ENCODE measurements around the gene SLC14A1.

SLC14A1 gene

GRCh38 chr18:45780568-45780967, 56.6 kb downstream of the SLC14A1 start:
- H2AFZ ChIP-seq (ENCODE audit: low read length, unreplicated experiment): no peak overlapping the region
- H3K4me3 ChIP-seq (ENCODE audit: low read depth, low read length): no peak overlapping the region
- H3K79me2 ChIP-seq (ENCODE audit: control insufficient read depth, insufficient read depth, low read length, unreplicated experiment): no peaks in the 10 kb centered on the region
- H3K27ac ChIP-seq (ENCODE audit: low read depth, low read length): no peak overlapping the region
- H3K36me3 ChIP-seq (ENCODE audit: insufficient read depth, low read length): no peaks in the 10 kb centered on the region
- H3K27me3 ChIP-seq (ENCODE audit: insufficient read depth, low read length): no peaks in the 10 kb centered on the region
- peaks cover 48% of the 10 kb centered on the region for H3K4me1 ChIP-seq (ENCODE audit: control insufficient read depth, insufficient read depth, low read length, unreplicated experiment)

GRCh38 chr18:45782662-45783061, 58.7 kb downstream of the SLC14A1 start:
- no peaks in the 10 kb centered on the region for H3K27me3 ChIP-seq (ENCODE audit: insufficient read depth, low read length)
- peaks cover 35% of the 10 kb centered on the region for H3K4me1 ChIP-seq (ENCODE audit: control insufficient read depth, insufficient read depth, low read length, unreplicated experiment)
- no peak overlapping the region for H2AFZ ChIP-seq (ENCODE audit: low read length, unreplicated experiment)
- no peak overlapping the region for H3K27ac ChIP-seq (ENCODE audit: low read depth, low read length)
- no peaks in the 10 kb centered on the region for H3K36me3 ChIP-seq (ENCODE audit: insufficient read depth, low read length)
- H3K79me2 ChIP-seq (ENCODE audit: control insufficient read depth, insufficient read depth, low read length, unreplicated experiment): no peaks in the 10 kb centered on the region
- H3K4me3 ChIP-seq (ENCODE audit: low read depth, low read length): no peak overlapping the region

- Histone ChIP-seq H3K4me1 (ENCODE audit: control insufficient read depth, insufficient read depth, low read length, unreplicated experiment) (peaks cover 30% of the 10 kb centered on the region), H3K27ac (ENCODE audit: low read depth, low read length) (no peak overlapping the region), H3K36me3 (ENCODE audit: insufficient read depth, low read length) (no peaks in the 10 kb centered on the region), H3K27me3 (ENCODE audit: insufficient read depth, low read length) (no peaks in the 10 kb centered on the region), H3K4me3 (ENCODE audit: low read depth, low read length) (no peak overlapping the region), H2AFZ (ENCODE audit: low read length, unreplicated experiment) (peak overlapping the region; percentile 46), H3K79me2 (ENCODE audit: control insufficient read depth, insufficient read depth, low read length, unreplicated experiment) (no peaks in the 10 kb centered on the region)
Observed at GRCh38 chr18:45783097-45784075, 59.4 kb downstream of the SLC14A1 start.

- no peaks in the 10 kb centered on the region for H3K27me3 ChIP-seq (ENCODE audit: insufficient read depth, low read length)
- H3K4me3 ChIP-seq (ENCODE audit: low read depth, low read length): no peak overlapping the region
Observed at GRCh38 chr18:45785134-45785533, 61.2 kb downstream of the SLC14A1 start.

GRCh38 chr18:45786941-45787340, 63.0 kb downstream of the SLC14A1 start:
- no peaks in the 10 kb centered on the region for H3K79me2 ChIP-seq (ENCODE audit: control insufficient read depth, insufficient read depth, low read length, unreplicated experiment)
- H3K4me3 ChIP-seq (ENCODE audit: low read depth, low read length): no peak overlapping the region
- no peaks in the 10 kb centered on the region for H3K27me3 ChIP-seq (ENCODE audit: insufficient read depth, low read length)
- H2AFZ ChIP-seq (ENCODE audit: low read length, unreplicated experiment): no peak overlapping the region
- H3K27ac ChIP-seq (ENCODE audit: low read depth, low read length): no peak overlapping the region
- H3K4me1 ChIP-seq (ENCODE audit: control insufficient read depth, insufficient read depth, low read length, unreplicated experiment): peaks cover 22% of the 10 kb centered on the region
- no peaks in the 10 kb centered on the region for H3K36me3 ChIP-seq (ENCODE audit: insufficient read depth, low read length)

More at GRCh38 chr18:45785134-45785533, 61.2 kb downstream of the SLC14A1 start:
- H3K36me3 ChIP-seq (ENCODE audit: insufficient read depth, low read length): no peaks in the 10 kb centered on the region
- H2AFZ ChIP-seq (ENCODE audit: low read length, unreplicated experiment): no peak overlapping the region
- no peak overlapping the region for H3K27ac ChIP-seq (ENCODE audit: low read depth, low read length)
- H3K4me1 ChIP-seq (ENCODE audit: control insufficient read depth, insufficient read depth, low read length, unreplicated experiment): peaks cover 26% of the 10 kb centered on the region
- no peaks in the 10 kb centered on the region for H3K79me2 ChIP-seq (ENCODE audit: control insufficient read depth, insufficient read depth, low read length, unreplicated experiment)

GRCh38 chr18:45787346-45787745, 63.4 kb downstream of the SLC14A1 start:
- peaks cover 24% of the 10 kb centered on the region for H3K4me1 ChIP-seq (ENCODE audit: control insufficient read depth, insufficient read depth, low read length, unreplicated experiment)
- H3K4me3 ChIP-seq (ENCODE audit: low read depth, low read length): no peak overlapping the region
- H3K36me3 ChIP-seq (ENCODE audit: insufficient read depth, low read length): no peaks in the 10 kb centered on the region
- no peak overlapping the region for H3K27ac ChIP-seq (ENCODE audit: low read depth, low read length)
- no peak overlapping the region for H2AFZ ChIP-seq (ENCODE audit: low read length, unreplicated experiment)
- H3K27me3 ChIP-seq (ENCODE audit: insufficient read depth, low read length): no peaks in the 10 kb centered on the region
- no peaks in the 10 kb centered on the region for H3K79me2 ChIP-seq (ENCODE audit: control insufficient read depth, insufficient read depth, low read length, unreplicated experiment)

GRCh38 chr18:45788861-45789260, 64.9 kb downstream of the SLC14A1 start:
- Histone ChIP-seq H3K36me3 (ENCODE audit: insufficient read depth, low read length) (no peaks in the 10 kb centered on the region), H3K79me2 (ENCODE audit: control insufficient read depth, insufficient read depth, low read length, unreplicated experiment) (no peaks in the 10 kb centered on the region), H3K27ac (ENCODE audit: low read depth, low read length) (no peak overlapping the region), H3K4me1 (ENCODE audit: control insufficient read depth, insufficient read depth, low read length, unreplicated experiment) (peaks cover 28% of the 10 kb centered on the region), H3K4me3 (ENCODE audit: low read depth, low read length) (no peak overlapping the region), H3K27me3 (ENCODE audit: insufficient read depth, low read length) (no peaks in the 10 kb centered on the region), H2AFZ (ENCODE audit: low read length, unreplicated experiment) (no peak overlapping the region)

GRCh38 chr18:45792506-45793263, 68.7 kb downstream of the SLC14A1 start:
- no peaks in the 10 kb centered on the region for H3K79me2 ChIP-seq (ENCODE audit: control insufficient read depth, insufficient read depth, low read length, unreplicated experiment)
- H2AFZ ChIP-seq (ENCODE audit: low read length, unreplicated experiment): no peak overlapping the region
- H3K4me3 ChIP-seq (ENCODE audit: low read depth, low read length): no peak overlapping the region; the same call in 1 of the 2 replicates
- no peaks in the 10 kb centered on the region for H3K27me3 ChIP-seq (ENCODE audit: insufficient read depth, low read length)
- H3K36me3 ChIP-seq (ENCODE audit: insufficient read depth, low read length): no peaks in the 10 kb centered on the region
- H3K27ac ChIP-seq (ENCODE audit: low read depth, low read length): peak overlapping the region; percentile 88
- H3K4me1 ChIP-seq (ENCODE audit: control insufficient read depth, insufficient read depth, low read length, unreplicated experiment): peaks cover 19% of the 10 kb centered on the region

GRCh38 chr18:45793264-45793965, 69.4 kb downstream of the SLC14A1 start:
- Histone ChIP-seq H2AFZ (ENCODE audit: low read length, unreplicated experiment) (peak overlapping the region; percentile 5), H3K4me3 (ENCODE audit: low read depth, low read length) (no peak overlapping the region; the same call in 1 of the 2 replicates), H3K79me2 (ENCODE audit: control insufficient read depth, insufficient read depth, low read length, unreplicated experiment) (no peaks in the 10 kb centered on the region), H3K27ac (ENCODE audit: low read depth, low read length) (peak overlapping the region; percentile 88), H3K4me1 (ENCODE audit: control insufficient read depth, insufficient read depth, low read length, unreplicated experiment) (peaks cover 19% of the 10 kb centered on the region), H3K36me3 (ENCODE audit: insufficient read depth, low read length) (no peaks in the 10 kb centered on the region), H3K27me3 (ENCODE audit: insufficient read depth, low read length) (no peaks in the 10 kb centered on the region)

GRCh38 chr18:45801416-45802004, 77.5 kb downstream of the SLC14A1 start:
- H2AFZ ChIP-seq (ENCODE audit: low read length, unreplicated experiment): peak overlapping the region; percentile 51
- no peaks in the 10 kb centered on the region for H3K27me3 ChIP-seq (ENCODE audit: insufficient read depth, low read length)
- H3K27ac ChIP-seq (ENCODE audit: low read depth, low read length): peak overlapping the region; percentile 99
- peaks cover 33% of the 10 kb centered on the region for H3K4me1 ChIP-seq (ENCODE audit: control insufficient read depth, insufficient read depth, low read length, unreplicated experiment)
- no peak overlapping the region for H3K4me3 ChIP-seq (ENCODE audit: low read depth, low read length)
- no peaks in the 10 kb centered on the region for H3K79me2 ChIP-seq (ENCODE audit: control insufficient read depth, insufficient read depth, low read length, unreplicated experiment)
- H3K36me3 ChIP-seq (ENCODE audit: insufficient read depth, low read length): peaks cover 13% of the 10 kb centered on the region; the same call in 1 of the 2 replicates

Data from ACC112 (cell line).